HepG2 (cell line): ENCODE results near the gene F12. TPM values are rescaled to one million over a fixed set of nuclear protein-coding genes. Genes with fewer than 3 reads are reported as not detected.

ENCODE experiments used
- HNRNPL ChIP-seq: fragments of 200-400 bp; formaldehyde crosslinking; IDR thresholded peaks from 2 replicates; pipeline ENCODE4 v1.6.1; 2017; ENCODE audit warnings: mild to moderate bottlenecking, low read depth, low read length
- KDM5A ChIP-seq: fragments of 200-600 bp; sonication (generic); IDR thresholded peaks from 2 replicates; pipeline ENCODE4 v1.7.0; 2018; ENCODE audit warnings: antibody characterized with exemption, mild to moderate bottlenecking, low read length, borderline replicate concordance
- MAFK ChIP-seq, 2 experiments: IDR thresholded peaks in 1 of 2; conservative IDR thresholded peaks in 1 of 2; 2 replicates each; pipeline ENCODE4 v1.6.1; 2011; ENCODE audit warnings: improper control_type of control experiment in 2 of 2, low read length in 2 of 2
- MYC ChIP-seq: sonication (generic); formaldehyde crosslinking; IDR thresholded peaks from 2 replicates; pipeline ENCODE4 v1.9.0; 2021; ENCODE audit warnings: missing genetic modification reagents, borderline replicate concordance
- TAF1 ChIP-seq: sonication (generic); formaldehyde crosslinking; IDR thresholded peaks from 2 replicates; pipeline ENCODE4 v1.4.0; 2020; ENCODE audit warnings: missing genetic modification reagents
- TCF12 ChIP-seq, 2 experiments: fragments of 450-650 bp in 1 of 2; sonication (generic) in 1 of 2; formaldehyde crosslinking in 1 of 2; IDR thresholded peaks; 2 replicates each; pipeline versions ENCODE4 v1.6.1 to v1.8.0; 2017 to 2022; ENCODE audit warnings: antibody characterized with exemption in 1 of 2, mild to moderate bottlenecking in 1 of 2, missing genetic modification reagents in 1 of 2, moderate library complexity in 1 of 2
- TEAD3 ChIP-seq: optimal IDR thresholded peaks from 2 replicates; pipeline ENCODE3; 2016; ENCODE audit warnings: borderline replicate concordance
- XRCC5 ChIP-seq: fragments of 200-400 bp; formaldehyde crosslinking; optimal IDR thresholded peaks from 2 replicates; pipeline ENCODE3; 2017; ENCODE audit warnings: mild to moderate bottlenecking, low read length
- ZBTB1 ChIP-seq: sonication (generic); formaldehyde crosslinking; IDR thresholded peaks from 2 replicates; pipeline ENCODE4 v1.4.0; 2020; ENCODE audit warnings: missing genetic modification reagents, borderline replicate concordance
- ZBTB38 ChIP-seq: sonication (generic); formaldehyde crosslinking; IDR thresholded peaks from 2 replicates; pipeline ENCODE4 v1.5.1; 2020; ENCODE audit warnings: mild to moderate bottlenecking, missing genetic modification reagents
- ZIK1 ChIP-seq: sonication (generic); formaldehyde crosslinking; IDR thresholded peaks from 2 replicates; pipeline ENCODE4 v1.5.0; 2020; ENCODE audit warnings: mild to moderate bottlenecking, low read depth, missing genetic modification reagents, borderline replicate concordance
- ZNF274 ChIP-seq: sonication (generic); formaldehyde crosslinking; IDR thresholded peaks from 2 replicates; pipeline ENCODE4 v1.5.1; 2020; ENCODE audit warnings: mild to moderate bottlenecking, missing genetic modification reagents
- ZNF441 ChIP-seq: sonication (generic); formaldehyde crosslinking; IDR thresholded peaks from 2 replicates; pipeline ENCODE4 v1.7.0; 2021; ENCODE audit warnings: missing genetic modification reagents, borderline replicate concordance
- ZNF562 ChIP-seq: sonication (generic); formaldehyde crosslinking; IDR thresholded peaks from 2 replicates; pipeline ENCODE4 v1.8.0; 2022; ENCODE audit warnings: missing genetic modification reagents, borderline replicate concordance
- ZNF747 ChIP-seq: sonication (generic); formaldehyde crosslinking; IDR thresholded peaks from 2 replicates; pipeline ENCODE4 v1.8.1; 2023; ENCODE audit warnings: missing genetic modification reagents, mild to moderate bottlenecking, borderline replicate concordance
- ZNF792 ChIP-seq: IDR thresholded peaks from 2 replicates; pipeline ENCODE4 v1.6.1; 2016
- polyA plus RNA-seq, 8 experiments: library from polyadenylated mRNA; depleted of rRNA in 3 of 8; stranded (reverse) in 7 of 8; unstranded in 1 of 8; fragments of >200 nt; fragmentation: Illumina TruSeq in 4 of 8; extraction: Trizol in 4 of 8; gene quantifications; 2 replicates each; pipeline versions ENCODE4 v1.2.1 to v1.2.3, GENCODE V29; 2011 to 2016; ENCODE audit warnings: low read depth in 4 of 8, missing spikeins in 1 of 8, mixed read lengths in 1 of 8; ENCODE audit not compliant: insufficient read depth in 1 of 8
- total RNA-seq, 5 experiments: library from RNA; depleted of rRNA; stranded (reverse); fragments of >200 nt; fragmentation: Illumina TruSeq; extraction: Trizol; gene quantifications; 2 replicates each; pipeline ENCODE4 v1.2.3, GENCODE V29; 2016; ENCODE audit warnings: low read depth in 1 of 5
- TF ChIP-seq, protein P1 (sequence below): sonication (generic); formaldehyde crosslinking; IDR thresholded peaks from 2 replicates; pipeline ENCODE4 v1.5.0; 2020; ENCODE audit warnings: mild to moderate bottlenecking, missing genetic modification reagents
- TF ChIP-seq, protein P2 (sequence below): sonication (generic); formaldehyde crosslinking; IDR thresholded peaks from 2 replicates; pipeline ENCODE4 v1.4.0; 2020; ENCODE audit warnings: mild to moderate bottlenecking, missing genetic modification reagents
- TF ChIP-seq, protein P3 (sequence below): sonication (generic); formaldehyde crosslinking; IDR thresholded peaks from 2 replicates; pipeline ENCODE4 v1.4.0; 2020; ENCODE audit warnings: mild to moderate bottlenecking, low read depth, missing genetic modification reagents
- TF ChIP-seq, protein P4 (sequence below): sonication (generic); formaldehyde crosslinking; IDR thresholded peaks from 2 replicates; pipeline ENCODE4 v1.4.0; 2020; ENCODE audit warnings: mild to moderate bottlenecking, missing genetic modification reagents, borderline replicate concordance
- TF ChIP-seq, protein P5 (sequence below): IDR thresholded peaks from 2 replicates; pipeline ENCODE4 v1.6.1; 2016; ENCODE audit warnings: missing compliant biosample characterization, missing genetic modification reagents, borderline replicate concordance

F12 gene
- total and polyA plus RNA-seq, 2 of the 13 experiments (the other 11 are each of a cell fraction or from before 2014, with no cell fraction given): 2.5 to 3.0 TPM

DNA sequence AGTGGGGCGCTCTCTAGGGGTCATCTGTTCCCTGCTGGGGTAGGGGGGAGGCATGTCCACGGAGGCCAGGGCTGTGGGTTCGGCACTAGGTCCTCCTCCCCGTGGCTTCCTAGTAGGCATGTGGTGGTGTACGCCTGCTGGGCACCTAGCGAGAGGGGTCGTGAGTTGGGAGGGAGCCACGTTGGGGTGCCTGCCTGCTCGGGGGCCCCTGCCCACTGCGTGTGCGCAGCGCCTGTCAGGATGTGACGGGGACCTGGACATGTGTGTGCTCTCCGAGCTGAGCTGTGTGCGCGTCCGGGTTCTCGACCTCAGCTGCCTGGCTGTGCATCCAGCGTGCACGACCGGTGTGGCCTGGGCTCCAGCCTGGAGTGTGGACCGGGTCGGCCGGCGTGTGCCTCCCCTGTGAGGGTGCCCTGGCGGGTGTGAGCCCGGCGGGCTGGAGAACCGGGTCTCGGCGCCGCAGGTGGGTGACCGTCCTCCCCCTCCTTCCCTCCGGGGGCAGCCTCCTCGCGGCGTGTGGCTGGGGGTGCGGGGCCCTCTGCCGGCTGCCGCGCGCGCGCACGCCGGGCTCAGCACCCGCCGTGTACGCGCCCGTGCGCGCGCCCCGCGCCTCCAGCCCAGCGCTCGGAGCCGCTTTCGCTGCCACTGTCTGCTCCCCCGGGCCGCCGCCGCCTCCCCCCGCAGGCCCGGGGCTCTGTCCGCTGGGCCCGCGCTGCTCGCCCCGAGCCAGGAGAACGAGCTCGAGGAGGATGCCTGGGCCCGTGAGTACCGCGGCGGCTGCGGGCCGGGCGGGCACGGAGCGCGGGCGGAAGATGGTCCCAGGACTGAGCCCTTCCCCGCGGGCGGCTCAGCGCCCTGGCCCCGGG, 37.1 kb upstream of the F12 start, which contains the start of gene PRR7 (continued):
- TF ChIP-seq KDM5A (peak; percentile 58; the same call in 1 of the 2 replicates), XRCC5 (no peak), HNRNPL (peak; percentile 34; the same call in 1 of the 2 replicates), ZBTB38 (CRISPR knock-in tag) (peak; percentile 82), ZIK1 (CRISPR knock-in tag) (no peak), ZNF274 (CRISPR knock-in tag) (no peak), TCF12 (IDR thresholded peaks at IDR 0.05) (no peak), TCF12 (CRISPR knock-in tag; IDR thresholded peaks at IDR 0.05) (0 out of 2 replicates have a peak, but pooled peaks have one; percentile 11), TAF1 (0 out of 2 replicates have a peak, but pooled peaks have one; percentile 23), MAFK (conservative IDR thresholded peaks at IDR 0.05 in 1 of 2, IDR thresholded peaks at IDR 0.05 in 1 of 2; ENCODE audit: low read length in 2 of 2) (no peak), ZNF562 (CRISPR knock-in tag) (no peak), TEAD3 (CRISPR knock-in tag) (peak; percentile 32), ZNF441 (peak; percentile 31; the same call in 1 of the 2 replicates), ZBTB1 (no peak), ZNF792 (CRISPR knock-in tag) (no peak), MYC (CRISPR knock-in tag) (peak; percentile 46), ZNF747 (no peak)
- TF ChIP-seq, protein P1, sequence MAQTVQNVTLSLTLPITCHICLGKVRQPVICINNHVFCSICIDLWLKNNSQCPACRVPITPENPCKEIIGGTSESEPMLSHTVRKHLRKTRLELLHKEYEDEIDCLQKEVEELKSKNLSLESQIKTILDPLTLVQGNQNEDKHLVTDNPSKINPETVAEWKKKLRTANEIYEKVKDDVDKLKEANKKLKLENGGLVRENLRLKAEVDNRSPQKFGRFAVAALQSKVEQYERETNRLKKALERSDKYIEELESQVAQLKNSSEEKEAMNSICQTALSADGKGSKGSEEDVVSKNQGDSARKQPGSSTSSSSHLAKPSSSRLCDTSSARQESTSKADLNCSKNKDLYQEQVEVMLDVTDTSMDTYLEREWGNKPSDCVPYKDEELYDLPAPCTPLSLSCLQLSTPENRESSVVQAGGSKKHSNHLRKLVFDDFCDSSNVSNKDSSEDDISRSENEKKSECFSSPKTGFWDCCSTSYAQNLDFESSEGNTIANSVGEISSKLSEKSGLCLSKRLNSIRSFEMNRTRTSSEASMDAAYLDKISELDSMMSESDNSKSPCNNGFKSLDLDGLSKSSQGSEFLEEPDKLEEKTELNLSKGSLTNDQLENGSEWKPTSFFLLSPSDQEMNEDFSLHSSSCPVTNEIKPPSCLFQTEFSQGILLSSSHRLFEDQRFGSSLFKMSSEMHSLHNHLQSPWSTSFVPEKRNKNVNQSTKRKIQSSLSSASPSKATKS (CRISPR knock-in tag): no peak
- TF ChIP-seq, protein P2, sequence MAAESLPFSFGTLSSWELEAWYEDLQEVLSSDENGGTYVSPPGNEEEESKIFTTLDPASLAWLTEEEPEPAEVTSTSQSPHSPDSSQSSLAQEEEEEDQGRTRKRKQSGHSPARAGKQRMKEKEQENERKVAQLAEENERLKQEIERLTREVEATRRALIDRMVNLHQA (CRISPR knock-in tag): no peak
- TF ChIP-seq, protein P3, sequence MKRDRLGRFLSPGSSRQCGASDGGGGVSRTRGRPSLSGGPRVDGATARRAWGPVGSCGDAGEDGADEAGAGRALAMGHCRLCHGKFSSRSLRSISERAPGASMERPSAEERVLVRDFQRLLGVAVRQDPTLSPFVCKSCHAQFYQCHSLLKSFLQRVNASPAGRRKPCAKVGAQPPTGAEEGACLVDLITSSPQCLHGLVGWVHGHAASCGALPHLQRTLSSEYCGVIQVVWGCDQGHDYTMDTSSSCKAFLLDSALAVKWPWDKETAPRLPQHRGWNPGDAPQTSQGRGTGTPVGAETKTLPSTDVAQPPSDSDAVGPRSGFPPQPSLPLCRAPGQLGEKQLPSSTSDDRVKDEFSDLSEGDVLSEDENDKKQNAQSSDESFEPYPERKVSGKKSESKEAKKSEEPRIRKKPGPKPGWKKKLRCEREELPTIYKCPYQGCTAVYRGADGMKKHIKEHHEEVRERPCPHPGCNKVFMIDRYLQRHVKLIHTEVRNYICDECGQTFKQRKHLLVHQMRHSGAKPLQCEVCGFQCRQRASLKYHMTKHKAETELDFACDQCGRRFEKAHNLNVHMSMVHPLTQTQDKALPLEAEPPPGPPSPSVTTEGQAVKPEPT (CRISPR knock-in tag): no peak
- TF ChIP-seq, protein P4, sequence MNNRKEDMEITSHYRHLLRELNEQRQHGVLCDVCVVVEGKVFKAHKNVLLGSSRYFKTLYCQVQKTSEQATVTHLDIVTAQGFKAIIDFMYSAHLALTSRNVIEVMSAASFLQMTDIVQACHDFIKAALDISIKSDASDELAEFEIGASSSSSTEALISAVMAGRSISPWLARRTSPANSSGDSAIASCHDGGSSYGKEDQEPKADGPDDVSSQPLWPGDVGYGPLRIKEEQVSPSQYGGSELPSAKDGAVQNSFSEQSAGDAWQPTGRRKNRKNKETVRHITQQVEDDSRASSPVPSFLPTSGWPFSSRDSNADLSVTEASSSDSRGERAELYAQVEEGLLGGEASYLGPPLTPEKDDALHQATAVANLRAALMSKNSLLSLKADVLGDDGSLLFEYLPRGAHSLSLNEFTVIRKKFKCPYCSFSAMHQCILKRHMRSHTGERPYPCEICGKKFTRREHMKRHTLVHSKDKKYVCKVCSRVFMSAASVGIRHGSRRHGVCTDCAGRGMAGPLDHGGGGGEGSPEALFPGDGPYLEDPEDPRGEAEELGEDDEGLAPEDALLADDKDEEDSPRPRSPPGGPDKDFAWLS: no peak
- TF ChIP-seq, protein P5, sequence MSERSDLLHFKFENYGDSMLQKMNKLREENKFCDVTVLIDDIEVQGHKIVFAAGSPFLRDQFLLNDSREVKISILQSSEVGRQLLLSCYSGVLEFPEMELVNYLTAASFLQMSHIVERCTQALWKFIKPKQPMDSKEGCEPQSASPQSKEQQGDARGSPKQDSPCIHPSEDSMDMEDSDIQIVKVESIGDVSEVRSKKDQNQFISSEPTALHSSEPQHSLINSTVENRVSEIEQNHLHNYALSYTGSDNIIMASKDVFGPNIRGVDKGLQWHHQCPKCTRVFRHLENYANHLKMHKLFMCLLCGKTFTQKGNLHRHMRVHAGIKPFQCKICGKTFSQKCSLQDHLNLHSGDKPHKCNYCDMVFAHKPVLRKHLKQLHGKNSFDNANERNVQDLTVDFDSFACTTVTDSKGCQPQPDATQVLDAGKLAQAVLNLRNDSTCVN (CRISPR knock-in tag): 0 out of 2 replicates have a peak, but pooled peaks have one; percentile 14
